NCI-H345 (cell line): ENCODE measurements around the gene GCSAML.

ENCODE experiments used
- DNase-seq: peaks from one replicate; lab custom pipeline; 2025; lab: John Stamatoyannopoulos, UW

GCSAML gene

DNA sequence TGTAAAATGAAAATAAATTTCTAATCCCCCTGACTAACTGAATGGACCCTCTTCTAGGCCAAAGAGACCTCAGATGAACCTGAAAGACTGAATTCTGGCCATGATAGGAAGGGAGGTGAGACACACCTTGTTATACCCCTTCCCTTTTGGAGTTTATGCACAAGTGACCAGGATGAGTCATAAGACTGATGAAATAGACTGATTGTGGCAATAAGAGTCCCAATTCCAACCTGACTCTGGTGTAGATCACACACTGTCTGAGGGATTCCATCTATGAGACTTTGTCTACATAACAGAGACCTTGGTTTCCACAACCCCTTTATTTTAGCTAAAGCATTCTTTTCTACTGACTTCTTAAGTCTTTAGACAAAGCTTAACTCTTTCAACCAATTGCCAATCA is 25.7 kb downstream of the GCSAML start:
- DNase-seq, result no peak

- DNase-seq, result no peak
These were observed 27.6 kb downstream of the GCSAML start for GRCh38 chr1:247576514-247576913.

DNA sequence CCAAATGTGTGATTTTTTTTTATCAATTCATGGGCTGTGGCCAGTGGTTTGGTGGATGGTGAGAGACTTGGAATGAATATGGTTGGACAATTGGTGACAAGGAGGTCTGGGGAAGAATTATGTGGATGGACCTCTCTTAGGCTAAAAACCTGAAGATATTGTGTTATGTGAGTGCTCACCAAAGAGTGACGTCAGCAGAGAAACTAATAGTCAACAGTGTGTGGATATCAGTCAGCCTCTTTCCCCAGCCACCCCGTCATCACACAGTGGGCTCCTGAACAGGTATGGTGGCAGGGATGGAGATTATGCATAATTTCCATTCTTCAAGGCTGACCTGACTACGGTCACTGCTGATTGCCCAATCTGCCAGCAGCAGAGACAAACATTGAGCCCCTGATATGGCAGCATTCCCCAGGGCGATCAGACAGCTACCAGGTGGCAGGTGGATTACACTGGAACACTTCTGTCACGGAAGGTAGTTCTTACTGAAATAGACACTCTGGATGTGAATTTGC is 30.1 kb downstream of the GCSAML start:
- DNase-seq, result no peak

DNA sequence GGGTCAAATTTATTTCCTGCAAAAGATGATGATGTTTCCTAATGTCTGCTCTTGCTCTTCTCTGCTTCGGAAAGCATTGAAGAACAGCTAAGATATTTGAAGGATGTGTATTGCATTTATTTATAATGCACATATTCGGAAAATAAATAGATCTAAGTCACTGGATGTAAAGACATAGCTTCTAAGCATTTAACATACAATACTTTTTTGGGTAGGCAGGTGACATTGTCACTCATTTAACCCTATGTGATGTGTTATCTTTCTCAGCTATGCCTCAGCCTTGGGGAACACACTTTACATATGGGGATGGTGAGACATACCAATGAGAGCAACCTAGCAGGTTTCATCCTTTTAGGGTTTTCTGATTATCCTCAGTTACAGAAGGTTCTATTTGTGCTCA is 39.1 kb downstream of the GCSAML start, which contains the start of gene OR2G2:
Gene OR2G2 (plus strand): TSS at position 301 of the 400 bp plus-strand sequence. CDS start 0 bp downstream, at position 301.
- no peak for DNase-seq

DNA sequence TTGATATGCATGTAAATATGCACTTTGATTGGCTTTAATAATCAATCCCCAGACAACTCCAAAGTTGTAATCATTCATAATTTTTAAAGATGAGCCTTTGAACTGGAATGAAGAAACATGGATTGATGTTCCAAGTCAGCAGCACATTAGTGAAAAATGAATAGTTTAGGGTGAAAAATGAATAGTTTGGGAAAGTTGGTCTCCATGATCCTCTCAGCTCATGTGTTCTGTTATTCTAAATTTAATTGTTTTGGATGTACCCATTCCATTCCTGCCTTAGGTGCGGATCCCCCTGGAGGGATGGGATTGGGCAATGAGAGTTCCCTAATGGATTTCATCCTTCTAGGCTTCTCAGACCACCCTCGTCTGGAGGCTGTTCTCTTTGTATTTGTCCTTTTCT is 56.4 kb downstream of the GCSAML start, which contains the start of gene OR2G3:
Gene OR2G3 (plus strand): TSS at position 301 of the 400 bp plus-strand sequence. CDS start 0 bp downstream, at position 301.
- DNase-seq, result no peak

DNA sequence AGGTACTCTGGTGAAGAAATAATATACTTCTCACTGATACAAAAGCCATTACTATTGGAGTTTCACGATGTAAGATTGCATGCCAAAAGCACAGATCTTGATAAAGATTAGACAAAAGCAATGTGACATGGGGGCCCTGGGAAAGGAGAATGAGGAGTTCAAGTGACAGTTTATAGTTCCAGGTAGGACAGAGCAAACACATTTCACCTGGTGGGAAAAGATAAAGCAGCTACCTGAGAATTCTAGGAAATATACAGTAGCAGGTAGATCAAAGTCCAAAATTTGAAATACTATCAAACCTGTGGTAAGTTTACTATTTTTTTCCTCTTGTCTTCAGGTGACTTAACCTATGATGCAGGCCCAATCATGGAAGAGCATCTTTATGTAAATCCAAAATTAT is 64.5 kb downstream of the GCSAML start:
- DNase-seq, result no peak

- no peak for DNase-seq
These were observed 65.7 kb downstream of the GCSAML start for GRCh38 chr1:247614625-247615024.
